ENCODE measurements around the gene CDC25B.

DNA sequence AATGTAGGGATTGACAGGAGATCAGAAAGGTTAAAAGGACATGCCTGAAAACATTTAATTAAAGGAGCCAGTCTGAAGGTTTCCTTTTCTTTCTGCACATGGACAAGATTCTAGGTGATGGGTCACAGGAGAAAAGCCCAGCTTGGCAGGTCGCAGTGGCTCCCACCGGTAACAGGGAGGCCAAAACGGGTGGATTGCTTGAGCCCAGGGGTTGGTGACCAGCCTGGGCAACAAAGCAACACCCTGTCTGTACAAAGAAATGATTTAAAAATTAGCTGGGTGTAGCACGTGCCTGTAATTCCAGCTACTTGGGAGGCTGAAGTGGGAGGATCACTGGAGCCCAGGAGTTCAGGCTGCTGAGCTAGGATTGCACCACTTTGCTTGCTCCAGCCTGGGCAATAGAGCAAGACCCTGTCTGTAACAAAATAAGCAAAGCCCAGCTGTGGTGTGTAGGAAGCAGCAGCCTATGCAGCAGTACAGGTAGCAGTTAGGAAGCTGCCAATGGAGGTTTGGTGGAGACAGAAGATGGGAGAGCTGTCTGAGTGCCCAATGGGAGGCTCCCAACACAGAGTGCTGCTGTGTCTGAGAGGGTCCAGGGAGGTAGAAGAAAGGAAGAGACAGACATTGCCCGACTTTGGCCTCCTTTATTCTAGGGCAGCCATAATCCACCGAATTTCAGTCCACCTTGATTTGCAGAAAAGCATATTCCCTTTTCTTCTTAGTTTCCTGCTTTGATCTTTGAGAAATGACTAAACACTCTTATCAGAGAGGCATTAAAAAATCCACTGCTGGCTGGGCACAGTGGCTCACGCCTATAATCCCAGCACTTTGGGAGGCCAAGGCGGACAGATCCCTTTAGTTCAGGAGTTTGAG, 17.1 kb downstream of the CDC25B start:
- TF ChIP-seq POLR2A (IDR thresholded peaks at IDR 0.05; ENCODE audit: insufficient read depth in 1 of 2, low read depth in 2 of 2, low read length in 2 of 2) (no peak), POLR2AphosphoS5 (IDR thresholded peaks at IDR 0.05; ENCODE audit: low read depth, low read length) (no peak), SMC3 (IDR thresholded peaks at IDR 0.05; ENCODE audit: low read length) (no peak), BHLHE40 (IDR thresholded peaks at IDR 0.05; ENCODE audit: low read length) (peak; percentile 41), ZNF121 (CRISPR knock-in tag; IDR thresholded peaks at IDR 0.05) (peak; percentile 99), ZNF335 (CRISPR knock-in tag; IDR thresholded peaks at IDR 0.05) (no peak)
- TF ChIP-seq, protein P1, sequence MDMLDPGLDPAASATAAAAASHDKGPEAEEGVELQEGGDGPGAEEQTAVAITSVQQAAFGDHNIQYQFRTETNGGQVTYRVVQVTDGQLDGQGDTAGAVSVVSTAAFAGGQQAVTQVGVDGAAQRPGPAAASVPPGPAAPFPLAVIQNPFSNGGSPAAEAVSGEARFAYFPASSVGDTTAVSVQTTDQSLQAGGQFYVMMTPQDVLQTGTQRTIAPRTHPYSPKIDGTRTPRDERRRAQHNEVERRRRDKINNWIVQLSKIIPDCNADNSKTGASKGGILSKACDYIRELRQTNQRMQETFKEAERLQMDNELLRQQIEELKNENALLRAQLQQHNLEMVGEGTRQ (IDR thresholded peaks at IDR 0.05; ENCODE audit: low read depth, low read length): no peak
- TF ChIP-seq, protein P1 (CRISPR knock-in tag; IDR thresholded peaks at IDR 0.05; ENCODE audit: borderline replicate concordance): no peak
- TF ChIP-seq, protein P2, sequence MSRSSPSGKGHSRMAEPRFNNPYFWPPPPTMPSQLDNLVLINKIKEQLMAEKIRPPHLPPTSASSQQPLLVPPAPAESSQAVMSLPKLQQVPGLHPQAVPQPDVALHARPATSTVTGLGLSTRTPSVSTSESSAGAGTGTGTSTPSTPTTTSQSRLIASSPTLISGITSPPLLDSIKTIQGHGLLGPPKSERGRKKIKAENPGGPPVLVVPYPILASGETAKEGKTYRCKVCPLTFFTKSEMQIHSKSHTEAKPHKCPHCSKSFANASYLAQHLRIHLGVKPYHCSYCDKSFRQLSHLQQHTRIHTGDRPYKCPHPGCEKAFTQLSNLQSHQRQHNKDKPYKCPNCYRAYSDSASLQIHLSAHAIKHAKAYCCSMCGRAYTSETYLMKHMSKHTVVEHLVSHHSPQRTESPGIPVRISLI (CRISPR knock-in tag; IDR thresholded peaks at IDR 0.05; ENCODE audit: borderline replicate concordance): no peak
- TF ChIP-seq, protein P3, sequence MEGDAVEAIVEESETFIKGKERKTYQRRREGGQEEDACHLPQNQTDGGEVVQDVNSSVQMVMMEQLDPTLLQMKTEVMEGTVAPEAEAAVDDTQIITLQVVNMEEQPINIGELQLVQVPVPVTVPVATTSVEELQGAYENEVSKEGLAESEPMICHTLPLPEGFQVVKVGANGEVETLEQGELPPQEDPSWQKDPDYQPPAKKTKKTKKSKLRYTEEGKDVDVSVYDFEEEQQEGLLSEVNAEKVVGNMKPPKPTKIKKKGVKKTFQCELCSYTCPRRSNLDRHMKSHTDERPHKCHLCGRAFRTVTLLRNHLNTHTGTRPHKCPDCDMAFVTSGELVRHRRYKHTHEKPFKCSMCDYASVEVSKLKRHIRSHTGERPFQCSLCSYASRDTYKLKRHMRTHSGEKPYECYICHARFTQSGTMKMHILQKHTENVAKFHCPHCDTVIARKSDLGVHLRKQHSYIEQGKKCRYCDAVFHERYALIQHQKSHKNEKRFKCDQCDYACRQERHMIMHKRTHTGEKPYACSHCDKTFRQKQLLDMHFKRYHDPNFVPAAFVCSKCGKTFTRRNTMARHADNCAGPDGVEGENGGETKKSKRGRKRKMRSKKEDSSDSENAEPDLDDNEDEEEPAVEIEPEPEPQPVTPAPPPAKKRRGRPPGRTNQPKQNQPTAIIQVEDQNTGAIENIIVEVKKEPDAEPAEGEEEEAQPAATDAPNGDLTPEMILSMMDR (CRISPR knock-in tag; IDR thresholded peaks at IDR 0.05): no peak
- TF ChIP-seq, protein P4, sequence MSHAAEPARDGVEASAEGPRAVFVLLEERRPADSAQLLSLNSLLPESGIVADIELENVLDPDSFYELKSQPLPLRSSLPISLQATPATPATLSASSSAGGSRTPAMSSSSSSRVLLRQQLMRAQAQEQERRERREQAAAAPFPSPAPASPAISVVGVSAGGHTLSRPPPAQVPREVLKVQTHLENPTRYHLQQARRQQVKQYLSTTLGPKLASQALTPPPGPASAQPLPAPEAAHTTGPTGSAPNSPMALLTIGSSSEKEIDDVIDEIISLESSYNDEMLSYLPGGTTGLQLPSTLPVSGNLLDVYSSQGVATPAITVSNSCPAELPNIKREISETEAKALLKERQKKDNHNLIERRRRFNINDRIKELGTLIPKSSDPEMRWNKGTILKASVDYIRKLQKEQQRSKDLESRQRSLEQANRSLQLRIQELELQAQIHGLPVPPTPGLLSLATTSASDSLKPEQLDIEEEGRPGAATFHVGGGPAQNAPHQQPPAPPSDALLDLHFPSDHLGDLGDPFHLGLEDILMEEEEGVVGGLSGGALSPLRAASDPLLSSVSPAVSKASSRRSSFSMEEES (CRISPR knock-in tag; IDR thresholded peaks at IDR 0.05): no peak

Data from HepG2 (cell line).